ENCODE results near the gene CEND1.

Gene CEND1

GRCh38 chr11:776561-777287, 13.2 kb downstream of the CEND1 start:
- Mint-ChIP-seq H3K27ac (peak overlapping the region; percentile 80), H3K4me1 (ENCODE audit: low read depth) (peaks cover 18% of the 10 kb centered on the region), H3K36me3 (ENCODE audit: low read depth) (peaks cover 3% of the 10 kb centered on the region), H3K9me3 (no peaks in the 10 kb centered on the region), H3K4me3 (peak overlapping the region; percentile 87), H3K27me3 (ENCODE audit: low read depth) (no peaks in the 10 kb centered on the region)
- DNase-seq (ENCODE audit: low spot score), result no peak

GRCh38 chr11:776263-776560, 13.7 kb downstream of the CEND1 start:
- Mint-ChIP-seq H3K4me1 (ENCODE audit: low read depth) (peaks cover 17% of the 10 kb centered on the region), H3K36me3 (ENCODE audit: low read depth) (peaks cover 3% of the 10 kb centered on the region), H3K27me3 (ENCODE audit: low read depth) (no peaks in the 10 kb centered on the region), H3K27ac (peak overlapping the region; percentile 80), H3K4me3 (peak overlapping the region; percentile 87), H3K9me3 (no peaks in the 10 kb centered on the region)
- DNase-seq (ENCODE audit: low spot score), result no peak

- Mint-ChIP-seq H3K27me3 (ENCODE audit: low read depth) (no peaks in the 10 kb centered on the region), H3K27ac (no peak overlapping the region), H3K4me3 (peak overlapping the region; percentile 39), H3K9me3 (no peaks in the 10 kb centered on the region), H3K4me1 (ENCODE audit: low read depth) (peaks cover 14% of the 10 kb centered on the region), H3K36me3 (ENCODE audit: low read depth) (peaks cover 1% of the 10 kb centered on the region)
- no peak for DNase-seq (ENCODE audit: low spot score)
Observed at GRCh38 chr11:774873-775592, 14.9 kb downstream of the CEND1 start.

GRCh38 chr11:773830-774229, 16.1 kb downstream of the CEND1 start:
- no peak overlapping the region for H3K4me3 Mint-ChIP-seq
- DNase-seq (ENCODE audit: low spot score), result no peak
- peaks cover 1% of the 10 kb centered on the region for H3K36me3 Mint-ChIP-seq (ENCODE audit: low read depth)
- no peaks in the 10 kb centered on the region for H3K27me3 Mint-ChIP-seq (ENCODE audit: low read depth)
- no peaks in the 10 kb centered on the region for H3K9me3 Mint-ChIP-seq
- H3K27ac Mint-ChIP-seq, result no peak overlapping the region
- H3K4me1 Mint-ChIP-seq (ENCODE audit: low read depth), result peaks cover 9% of the 10 kb centered on the region

GRCh38 chr11:773425-773824, 16.5 kb downstream of the CEND1 start:
- no peak overlapping the region for H3K4me3 Mint-ChIP-seq
- peaks cover 8% of the 10 kb centered on the region for H3K4me1 Mint-ChIP-seq (ENCODE audit: low read depth)
- DNase-seq (ENCODE audit: low spot score), result no peak
- H3K27ac Mint-ChIP-seq, result no peak overlapping the region
- H3K36me3 Mint-ChIP-seq (ENCODE audit: low read depth), result peaks cover 1% of the 10 kb centered on the region
- no peaks in the 10 kb centered on the region for H3K27me3 Mint-ChIP-seq (ENCODE audit: low read depth)
- no peaks in the 10 kb centered on the region for H3K9me3 Mint-ChIP-seq

- Mint-ChIP-seq H3K9me3 (no peaks in the 10 kb centered on the region), H3K27me3 (ENCODE audit: low read depth) (no peaks in the 10 kb centered on the region), H3K4me1 (ENCODE audit: low read depth) (peaks cover 8% of the 10 kb centered on the region), H3K4me3 (no peak overlapping the region), H3K36me3 (ENCODE audit: low read depth) (peaks cover 1% of the 10 kb centered on the region), H3K27ac (no peak overlapping the region)
- no peak for DNase-seq (ENCODE audit: low spot score)
Observed at GRCh38 chr11:772429-773390, 17.2 kb downstream of the CEND1 start.

GRCh38 chr11:771617-772204, 18.2 kb downstream of the CEND1 start:
- H3K4me3 Mint-ChIP-seq, result no peak overlapping the region
- DNase-seq (ENCODE audit: low spot score), result no peak
- no peaks in the 10 kb centered on the region for H3K27me3 Mint-ChIP-seq (ENCODE audit: low read depth)
- no peak overlapping the region for H3K27ac Mint-ChIP-seq
- peaks cover 4% of the 10 kb centered on the region for H3K36me3 Mint-ChIP-seq (ENCODE audit: low read depth)
- H3K4me1 Mint-ChIP-seq (ENCODE audit: low read depth), result peaks cover 8% of the 10 kb centered on the region
- no peaks in the 10 kb centered on the region for H3K9me3 Mint-ChIP-seq

- no peak for DNase-seq (ENCODE audit: low spot score)
- Mint-ChIP-seq H3K4me3 (no peak overlapping the region), H3K27me3 (ENCODE audit: low read depth) (no peaks in the 10 kb centered on the region), H3K27ac (no peak overlapping the region), H3K9me3 (no peaks in the 10 kb centered on the region), H3K36me3 (ENCODE audit: low read depth) (peaks cover 9% of the 10 kb centered on the region), H3K4me1 (ENCODE audit: low read depth) (peaks cover 2% of the 10 kb centered on the region)
Observed at GRCh38 chr11:770642-771616, 19.0 kb downstream of the CEND1 start.

- Mint-ChIP-seq H3K4me3 (no peak overlapping the region), H3K36me3 (ENCODE audit: low read depth) (peaks cover 15% of the 10 kb centered on the region), H3K27me3 (ENCODE audit: low read depth) (no peaks in the 10 kb centered on the region), H3K4me1 (ENCODE audit: low read depth) (no peaks in the 10 kb centered on the region), H3K9me3 (no peaks in the 10 kb centered on the region), H3K27ac (no peak overlapping the region)
- no peak for DNase-seq (ENCODE audit: low spot score)
Observed at GRCh38 chr11:769887-770641, 19.8 kb downstream of the CEND1 start.

- Mint-ChIP-seq H3K9me3 (no peaks in the 10 kb centered on the region), H3K36me3 (ENCODE audit: low read depth) (peaks cover 23% of the 10 kb centered on the region), H3K27ac (no peak overlapping the region), H3K4me3 (no peak overlapping the region), H3K4me1 (ENCODE audit: low read depth) (peaks cover 2% of the 10 kb centered on the region), H3K27me3 (ENCODE audit: low read depth) (no peaks in the 10 kb centered on the region)
- DNase-seq (ENCODE audit: low spot score), result no peak
Observed at GRCh38 chr11:767238-767637, 22.7 kb downstream of the CEND1 start.

- DNase-seq (ENCODE audit: low spot score), result no peak
- no peak overlapping the region for H3K27ac Mint-ChIP-seq
- H3K4me1 Mint-ChIP-seq (ENCODE audit: low read depth), result peaks cover 3% of the 10 kb centered on the region
- no peaks in the 10 kb centered on the region for H3K27me3 Mint-ChIP-seq (ENCODE audit: low read depth)
- peaks cover 23% of the 10 kb centered on the region for H3K36me3 Mint-ChIP-seq (ENCODE audit: low read depth)
- H3K4me3 Mint-ChIP-seq, result no peak overlapping the region
- no peaks in the 10 kb centered on the region for H3K9me3 Mint-ChIP-seq
Observed at GRCh38 chr11:766936-767210, 23.0 kb downstream of the CEND1 start.

GRCh38 chr11:766106-766935, 23.6 kb downstream of the CEND1 start:
- no peak overlapping the region for H3K27ac Mint-ChIP-seq
- peaks cover 3% of the 10 kb centered on the region for H3K4me1 Mint-ChIP-seq (ENCODE audit: low read depth)
- peaks cover 27% of the 10 kb centered on the region for H3K36me3 Mint-ChIP-seq (ENCODE audit: low read depth)
- DNase-seq (ENCODE audit: low spot score), result no peak
- no peaks in the 10 kb centered on the region for H3K27me3 Mint-ChIP-seq (ENCODE audit: low read depth)
- H3K9me3 Mint-ChIP-seq, result no peaks in the 10 kb centered on the region
- H3K4me3 Mint-ChIP-seq, result no peak overlapping the region

Measured in T-helper 2 cell treated with Interferon-gamma antibody and Interleukin-4, amounts not matched to agents 5 μg/mL and 100 μg/mL, for 36 hours (primary cell).